HG03571 (cell line): ENCODE data around the gene RIMKLB.
"Not testable (repeated sequence)": the region's sequence is repeated elsewhere in the genome, so short reads cannot be mapped to it uniquely, and the experiment has no call there.

Source experiments
- ATAC-seq: cut with Tn5 transposase; IDR thresholded peaks from one replicate; pipeline ENCODE4 v1.9.1; 2021; ENCODE audit not compliant: unreplicated experiment

Gene RIMKLB

GRCh38 chr12:8770499-8770898 is 72.7 kb downstream of the RIMKLB start:
- no peak for ATAC-seq

- no peak for ATAC-seq
These were observed 73.3 kb downstream of the RIMKLB start for GRCh38 chr12:8771072-8771471.

- ATAC-seq: no peak
These were observed 75.7 kb downstream of the RIMKLB start for GRCh38 chr12:8773461-8773860.

GRCh38 chr12:8779281-8779680 is 81.5 kb downstream of the RIMKLB start:
- ATAC-seq: no peak

GRCh38 chr12:8779862-8780261 is 82.1 kb downstream of the RIMKLB start:
- ATAC-seq: no peak

GRCh38 chr12:8780389-8780788 is 82.6 kb downstream of the RIMKLB start:
- ATAC-seq: no peak

GRCh38 chr12:8781381-8782127 is 83.8 kb downstream of the RIMKLB start:
- ATAC-seq: no peak

- no peak for ATAC-seq
These were observed 86.6 kb downstream of the RIMKLB start for GRCh38 chr12:8784290-8784888.

- no peak for ATAC-seq
These were observed 87.7 kb downstream of the RIMKLB start for GRCh38 chr12:8785499-8785898.

- not testable (repeated sequence) for ATAC-seq
These were observed 89.4 kb downstream of the RIMKLB start for GRCh38 chr12:8787206-8787605.

GRCh38 chr12:8788706-8789105 is 90.9 kb downstream of the RIMKLB start:
- ATAC-seq: not testable (repeated sequence)

GRCh38 chr12:8789341-8790013 is 91.7 kb downstream of the RIMKLB start:
- ATAC-seq: not testable (repeated sequence)

GRCh38 chr12:8793226-8793625 is 95.4 kb downstream of the RIMKLB start:
- ATAC-seq: not testable (repeated sequence)

GRCh38 chr12:8794611-8795010 is 96.8 kb downstream of the RIMKLB start:
- not testable (repeated sequence) for ATAC-seq

GRCh38 chr12:8796831-8797626 is 99.2 kb downstream of the RIMKLB start:
- ATAC-seq: no peak

GRCh38 chr12:8801213-8801612 is 103.4 kb downstream of the RIMKLB start:
- ATAC-seq: not testable (repeated sequence)

GRCh38 chr12:8804833-8805232 is 107.0 kb downstream of the RIMKLB start:
- not testable (repeated sequence) for ATAC-seq

- ATAC-seq: not testable (repeated sequence)
These were observed 107.7 kb downstream of the RIMKLB start for GRCh38 chr12:8805487-8805886.

GRCh38 chr12:8807084-8807483 is 109.3 kb downstream of the RIMKLB start:
- not testable (repeated sequence) for ATAC-seq

- ATAC-seq: not testable (repeated sequence)
These were observed 112.3 kb downstream of the RIMKLB start for GRCh38 chr12:8810112-8810511.
